IPS-18c (cell line): ENCODE data around the gene FGGY.

Experiments
- H3K4me3 ChIP-seq: 2 replicates; pipeline ENCODE4 v1.7.0; 2013; ENCODE audit warnings: low read depth, mild to moderate bottlenecking, low read length, moderate library complexity; ENCODE audit not compliant: insufficient read depth
- H3K9me3 ChIP-seq: one replicate; pipeline ENCODE4 v1.6.1; 2013; ENCODE audit warnings: mild to moderate bottlenecking, low read length, moderate library complexity; ENCODE audit not compliant: control insufficient read depth, insufficient read depth

Gene FGGY

DNA sequence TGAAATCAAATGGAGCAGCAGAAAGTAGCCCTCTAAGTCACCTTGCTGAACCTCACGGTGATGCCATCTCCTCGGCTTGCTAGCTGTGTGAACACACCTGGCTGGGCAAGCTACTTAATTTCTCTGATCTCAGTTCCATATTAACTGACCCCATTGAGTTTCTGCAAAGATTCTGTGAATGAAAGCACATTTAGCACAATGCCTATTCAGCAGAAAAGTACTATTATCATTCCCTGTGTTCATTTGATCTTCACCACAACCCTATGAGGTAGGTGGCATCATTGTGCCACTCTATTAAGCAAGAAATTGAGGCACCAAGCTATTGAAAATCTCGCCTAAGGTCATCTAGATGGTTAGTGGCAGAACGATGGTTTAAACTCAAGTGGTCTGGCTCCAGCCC lies 387.8 kb downstream of the FGGY start:
- Histone ChIP-seq H3K4me3 (no peak overlapping the region), H3K9me3 (peaks cover 2% of the 10 kb centered on the region)

DNA sequence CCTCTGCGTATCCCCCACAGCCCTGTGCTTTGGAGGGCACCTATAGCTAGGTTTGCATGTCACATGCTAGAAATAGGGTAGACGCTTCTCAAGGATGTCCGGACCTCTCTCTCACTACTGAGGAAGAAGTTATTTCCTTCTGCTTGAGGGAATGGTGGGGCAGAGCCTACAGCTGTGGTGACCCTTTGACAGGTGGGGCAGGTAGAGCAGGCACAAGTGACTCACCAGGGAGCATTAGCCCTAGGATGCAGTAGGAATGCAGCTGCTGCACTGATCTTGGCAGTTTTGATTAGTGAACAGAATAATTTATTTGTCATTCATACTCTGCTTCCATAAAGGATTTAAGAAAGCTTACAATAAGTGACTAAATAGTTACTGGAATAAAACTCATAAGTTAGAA lies 388.2 kb downstream of the FGGY start:
- peaks cover 2% of the 10 kb centered on the region for H3K9me3 ChIP-seq
- no peak overlapping the region for H3K4me3 ChIP-seq

DNA sequence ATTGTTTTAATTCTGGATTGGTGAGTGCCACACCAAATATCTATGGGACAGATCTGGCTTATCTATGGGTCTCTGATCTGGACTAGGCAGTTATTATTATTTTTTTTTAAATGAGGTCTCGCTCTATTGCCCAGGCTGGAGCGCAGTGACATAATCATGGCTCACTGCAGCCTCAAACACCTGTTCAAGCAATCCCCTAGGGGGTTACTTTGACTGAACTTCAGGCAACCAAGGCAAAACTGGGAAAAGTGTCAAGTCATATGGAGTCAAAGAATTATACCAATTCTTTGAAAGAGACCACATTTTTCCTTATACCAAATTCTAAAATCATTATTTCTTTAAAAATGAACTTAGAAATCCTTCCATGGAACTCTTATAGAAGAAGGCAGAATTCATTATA lies 388.8 kb downstream of the FGGY start:
- Histone ChIP-seq H3K9me3 (peaks cover 2% of the 10 kb centered on the region), H3K4me3 (no peak overlapping the region)

- Histone ChIP-seq H3K4me3 (no peak overlapping the region), H3K9me3 (peaks cover 2% of the 10 kb centered on the region)
Measured at GRCh38 chr1:59686170-59686569, 389.3 kb downstream of the FGGY start.

GRCh38 chr1:59686574-59686973 lies 389.7 kb downstream of the FGGY start:
- H3K4me3 ChIP-seq = no peak overlapping the region

GRCh38 chr1:59687081-59687480 lies 390.2 kb downstream of the FGGY start:
- Histone ChIP-seq H3K4me3 (no peak overlapping the region), H3K9me3 (peaks cover 2% of the 10 kb centered on the region)

More at GRCh38 chr1:59686574-59686973, 389.7 kb downstream of the FGGY start:
- H3K9me3 ChIP-seq = peaks cover 2% of the 10 kb centered on the region

- peaks cover 2% of the 10 kb centered on the region for H3K9me3 ChIP-seq
- H3K4me3 ChIP-seq = no peak overlapping the region
Measured at GRCh38 chr1:59688976-59689375, 392.1 kb downstream of the FGGY start.

GRCh38 chr1:59689730-59690129 lies 392.8 kb downstream of the FGGY start:
- peaks cover 2% of the 10 kb centered on the region for H3K9me3 ChIP-seq
- no peak overlapping the region for H3K4me3 ChIP-seq

- no peak overlapping the region for H3K4me3 ChIP-seq
- peaks cover 2% of the 10 kb centered on the region for H3K9me3 ChIP-seq
Measured at GRCh38 chr1:59690171-59690930, 393.5 kb downstream of the FGGY start.

DNA sequence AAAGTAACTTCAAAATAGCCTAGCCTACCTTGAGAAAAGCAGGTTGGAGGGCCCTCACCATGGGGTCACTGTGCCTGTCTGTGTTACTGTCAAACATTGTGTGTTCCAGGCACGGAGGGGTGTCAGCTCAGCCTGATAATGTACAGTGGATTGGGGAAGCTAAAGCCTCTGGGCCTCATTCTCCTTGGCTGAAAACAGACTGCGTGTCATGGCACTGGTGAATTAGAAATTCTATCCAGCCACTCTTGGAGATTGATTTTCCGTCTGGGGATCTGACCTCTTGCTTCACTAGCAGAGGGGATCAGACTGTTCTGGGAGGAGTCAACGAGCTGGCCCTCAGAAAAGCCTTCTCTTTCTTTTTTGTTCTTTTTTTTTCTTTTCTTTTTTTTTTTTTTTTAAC lies 394.4 kb downstream of the FGGY start:
- Histone ChIP-seq H3K9me3 (peaks cover 2% of the 10 kb centered on the region), H3K4me3 (no peak overlapping the region)

DNA sequence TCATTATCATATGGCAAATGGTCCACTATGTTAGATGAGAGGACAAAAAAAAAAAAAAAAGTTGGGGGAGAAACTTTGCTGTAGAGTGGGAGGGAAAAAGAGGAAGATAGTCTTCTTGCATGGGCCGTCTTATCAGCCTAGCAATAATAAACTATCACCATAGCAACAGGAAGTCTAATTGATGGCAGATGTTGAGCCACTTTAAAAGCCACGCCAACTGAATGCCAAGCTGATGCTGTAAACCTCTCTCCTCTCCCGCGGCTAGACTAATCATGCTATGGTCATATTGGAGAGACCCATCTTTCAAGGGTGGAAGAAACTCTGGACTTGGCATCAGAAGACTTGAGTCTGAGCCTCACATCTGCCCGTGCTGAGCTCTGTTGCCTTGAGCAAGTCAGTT lies 395.7 kb downstream of the FGGY start:
- H3K4me3 ChIP-seq = no peak overlapping the region
- H3K9me3 ChIP-seq = peaks cover 2% of the 10 kb centered on the region

- Histone ChIP-seq H3K4me3 (no peak overlapping the region), H3K9me3 (no peaks in the 10 kb centered on the region)
Measured at GRCh38 chr1:59693406-59693805, 396.5 kb downstream of the FGGY start.

- Histone ChIP-seq H3K9me3 (no peaks in the 10 kb centered on the region), H3K4me3 (no peak overlapping the region)
Measured at GRCh38 chr1:59695252-59695651, 398.4 kb downstream of the FGGY start.

DNA sequence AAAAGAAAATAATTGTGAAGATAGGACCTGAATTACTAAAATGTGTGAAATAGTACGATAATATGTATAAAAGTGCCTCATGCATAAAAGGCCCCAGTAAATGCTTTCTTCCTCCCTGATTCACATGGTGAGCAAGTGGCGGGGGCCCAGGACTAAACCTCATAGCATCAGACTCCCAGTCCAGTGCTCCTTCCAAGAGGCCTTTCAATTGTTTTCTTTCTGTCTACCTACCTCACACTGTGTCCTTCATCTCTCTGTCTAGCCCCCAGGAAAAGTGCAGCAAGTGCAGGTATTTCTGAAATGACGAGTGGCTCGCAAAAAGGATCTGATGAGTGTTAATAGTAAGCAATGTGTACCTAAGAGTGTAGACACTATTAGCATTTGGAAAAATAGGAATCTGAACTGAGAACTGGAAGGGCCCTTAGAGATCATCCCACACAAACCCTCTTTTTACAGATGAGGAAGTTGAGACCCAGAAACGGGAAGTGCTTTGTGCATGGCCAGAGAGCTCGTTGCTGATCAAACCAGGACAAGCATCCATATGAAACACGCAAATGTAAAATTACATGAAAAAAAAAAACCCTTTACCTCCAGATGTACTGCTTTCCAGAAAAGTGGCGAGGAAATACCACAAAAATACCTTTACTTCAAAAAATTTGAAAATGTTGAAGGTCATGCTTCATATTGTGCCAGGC lies 399.7 kb downstream of the FGGY start:
- H3K4me3 ChIP-seq = no peak overlapping the region
- H3K9me3 ChIP-seq = no peaks in the 10 kb centered on the region

- no peaks in the 10 kb centered on the region for H3K9me3 ChIP-seq
- H3K4me3 ChIP-seq = no peak overlapping the region
Measured at GRCh38 chr1:59697150-59697800, 400.4 kb downstream of the FGGY start.

GRCh38 chr1:59698386-59698785 lies 401.5 kb downstream of the FGGY start:
- no peak overlapping the region for H3K4me3 ChIP-seq
- H3K9me3 ChIP-seq = no peaks in the 10 kb centered on the region

DNA sequence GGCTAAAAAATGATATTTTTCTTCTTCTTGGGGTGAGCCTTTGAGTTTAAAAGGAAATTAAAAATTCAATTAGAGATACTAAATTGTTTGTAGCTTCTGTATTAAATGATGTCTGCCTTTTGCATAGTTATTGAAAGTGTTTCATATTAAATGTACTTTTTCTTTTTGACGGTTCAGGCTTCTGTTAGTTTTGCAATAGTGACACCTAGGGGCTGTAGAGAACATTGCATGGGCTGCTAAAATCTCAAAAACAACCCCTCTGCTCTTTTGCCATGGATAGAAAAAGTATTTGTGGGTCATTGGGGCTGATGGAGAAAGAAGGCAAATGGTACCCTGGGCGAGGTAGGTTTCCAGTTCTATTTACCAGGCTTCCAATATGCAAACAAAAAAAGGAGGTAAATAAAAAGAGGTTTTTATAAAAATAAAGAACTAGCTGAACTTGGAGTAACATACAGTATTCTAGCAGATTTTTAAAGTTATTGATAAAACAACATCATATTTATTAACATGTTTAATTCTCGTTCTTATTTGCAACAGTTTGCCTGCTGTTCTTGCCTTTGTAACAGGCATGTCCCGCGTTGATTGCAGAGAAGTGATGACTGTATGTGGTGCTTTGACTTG lies 402.4 kb downstream of the FGGY start:
- no peaks in the 10 kb centered on the region for H3K9me3 ChIP-seq
- no peak overlapping the region for H3K4me3 ChIP-seq

DNA sequence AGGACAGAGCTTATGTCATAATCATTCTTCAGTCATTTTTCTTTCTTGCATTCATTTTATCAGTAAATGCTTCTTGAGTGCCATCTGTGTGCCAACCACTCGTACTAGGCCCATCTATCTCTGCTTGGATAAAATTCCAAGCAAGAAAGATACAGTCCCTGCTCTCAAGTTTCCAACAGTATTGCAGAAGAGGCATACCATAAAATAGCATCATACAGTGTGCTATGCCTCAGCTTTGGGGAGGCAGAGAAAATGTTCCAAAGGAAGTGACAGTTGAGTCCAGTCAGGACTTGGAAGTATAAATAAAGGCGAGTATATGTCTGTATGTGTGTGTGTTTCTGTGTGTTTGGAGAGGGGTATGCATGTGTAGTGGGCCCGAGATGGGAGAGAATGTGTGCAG lies 404.5 kb downstream of the FGGY start:
- Histone ChIP-seq H3K9me3 (no peaks in the 10 kb centered on the region), H3K4me3 (no peak overlapping the region)
